Measurements from ENCODE around the gene TSHZ2. TPM values are rescaled to one million over a fixed set of nuclear protein-coding genes. Genes with fewer than 3 reads are reported as not detected.
"Not testable (repeated sequence)": the region's sequence is repeated elsewhere in the genome, so short reads cannot be mapped to it uniquely, and the experiment has no call there.

Gene TSHZ2
- total and polyA plus RNA-seq, 9 donors = 7.3 to 23.1 (median 12.5) TPM

GRCh38 chr20:53023732-53024520 is 51.8 kb downstream of the TSHZ2 start:
- WGBS (ENCODE audit: insufficient coverage) = 37% methylated on average over 3 of the region's 5 CpGs
- H3K27ac ChIP-seq (ENCODE audit: low read length) = peak overlapping the region; percentile 42
- H3K36me3 ChIP-seq (ENCODE audit: control insufficient read depth, insufficient read depth, low read length) = no peaks in the 10 kb centered on the region
- no peaks in the 10 kb centered on the region for H3K9me3 ChIP-seq (replicated peaks; ENCODE audit: control insufficient read depth, low read depth, low read length)
- H3K27me3 ChIP-seq (ENCODE audit: control insufficient read depth, insufficient read depth, low read length) = no peaks in the 10 kb centered on the region
- DNase-seq = peak; percentile 75
- H3K4me3 ChIP-seq (ENCODE audit: low read length) = no peak overlapping the region
- H3K4me1 ChIP-seq (ENCODE audit: control insufficient read depth, insufficient read depth, low read length) = peaks cover 5% of the 10 kb centered on the region

GRCh38 chr20:53024653-53025052 is 52.5 kb downstream of the TSHZ2 start:
- not testable (repeated sequence) for H3K4me1 ChIP-seq (ENCODE audit: control insufficient read depth, insufficient read depth, low read length); H3K36me3 ChIP-seq (ENCODE audit: control insufficient read depth, insufficient read depth, low read length); H3K9me3 ChIP-seq (replicated peaks; ENCODE audit: control insufficient read depth, low read depth, low read length); DNase-seq; H3K27ac ChIP-seq (ENCODE audit: low read length); H3K27me3 ChIP-seq (ENCODE audit: control insufficient read depth, insufficient read depth, low read length); H3K4me3 ChIP-seq (ENCODE audit: low read length)
- WGBS (ENCODE audit: insufficient coverage) = no CpG with 5 or more reads among the region's 5 CpGs

GRCh38 chr20:53027089-53027488 is 54.9 kb downstream of the TSHZ2 start:
- Histone ChIP-seq H3K27ac (ENCODE audit: low read length) (no peak overlapping the region), H3K9me3 (replicated peaks; ENCODE audit: control insufficient read depth, low read depth, low read length) (no peaks in the 10 kb centered on the region), H3K36me3 (ENCODE audit: control insufficient read depth, insufficient read depth, low read length) (no peaks in the 10 kb centered on the region), H3K4me1 (ENCODE audit: control insufficient read depth, insufficient read depth, low read length) (peaks cover 5% of the 10 kb centered on the region), H3K27me3 (ENCODE audit: control insufficient read depth, insufficient read depth, low read length) (no peaks in the 10 kb centered on the region), H3K4me3 (ENCODE audit: low read length) (no peak overlapping the region)
- DNase-seq = no peak

- no peak for DNase-seq
- 100% methylated on average over 4 of the region's 6 CpGs for WGBS (ENCODE audit: insufficient coverage)
- Histone ChIP-seq H3K27ac (ENCODE audit: low read length) (no peak overlapping the region), H3K9me3 (replicated peaks; ENCODE audit: control insufficient read depth, low read depth, low read length) (no peaks in the 10 kb centered on the region), H3K27me3 (ENCODE audit: control insufficient read depth, insufficient read depth, low read length) (no peaks in the 10 kb centered on the region), H3K36me3 (ENCODE audit: control insufficient read depth, insufficient read depth, low read length) (no peaks in the 10 kb centered on the region), H3K4me1 (ENCODE audit: control insufficient read depth, insufficient read depth, low read length) (peaks cover 5% of the 10 kb centered on the region), H3K4me3 (ENCODE audit: low read length) (no peak overlapping the region)
These were observed 56.3 kb downstream of the TSHZ2 start for GRCh38 chr20:53028337-53029007.

- no peak overlapping the region for H3K27ac ChIP-seq (ENCODE audit: low read length)
- WGBS (ENCODE audit: insufficient coverage) = no CpG with 5 or more reads among the region's 3 CpGs
- H3K4me3 ChIP-seq (ENCODE audit: low read length) = no peak overlapping the region
- peaks cover 5% of the 10 kb centered on the region for H3K4me1 ChIP-seq (ENCODE audit: control insufficient read depth, insufficient read depth, low read length)
- DNase-seq = no peak
- H3K36me3 ChIP-seq (ENCODE audit: control insufficient read depth, insufficient read depth, low read length) = no peaks in the 10 kb centered on the region
- no peaks in the 10 kb centered on the region for H3K9me3 ChIP-seq (replicated peaks; ENCODE audit: control insufficient read depth, low read depth, low read length)
- no peaks in the 10 kb centered on the region for H3K27me3 ChIP-seq (ENCODE audit: control insufficient read depth, insufficient read depth, low read length)
These were observed 57.9 kb downstream of the TSHZ2 start for GRCh38 chr20:53030061-53030460.

- 34% methylated on average over 11 of the region's 11 CpGs for WGBS (ENCODE audit: insufficient coverage)
- H3K27ac ChIP-seq (ENCODE audit: low read length) = peak overlapping the region; percentile 57
- DNase-seq = peak; percentile 84
These were observed 59.9 kb downstream of the TSHZ2 start for GRCh38 chr20:53032046-53032445.

GRCh38 chr20:53032478-53032932 is 60.3 kb downstream of the TSHZ2 start:
- WGBS (ENCODE audit: insufficient coverage) = 20% methylated on average over 1 of the region's 5 CpGs

More at GRCh38 chr20:53032046-53032445, 59.9 kb downstream of the TSHZ2 start:
- Histone ChIP-seq H3K9me3 (replicated peaks; ENCODE audit: control insufficient read depth, low read depth, low read length) (no peaks in the 10 kb centered on the region), H3K27me3 (ENCODE audit: control insufficient read depth, insufficient read depth, low read length) (no peaks in the 10 kb centered on the region), H3K4me3 (ENCODE audit: low read length) (no peak overlapping the region), H3K4me1 (ENCODE audit: control insufficient read depth, insufficient read depth, low read length) (no peaks in the 10 kb centered on the region), H3K36me3 (ENCODE audit: control insufficient read depth, insufficient read depth, low read length) (no peaks in the 10 kb centered on the region)

GRCh38 chr20:53033176-53033575 is 61.0 kb downstream of the TSHZ2 start:
- no peaks in the 10 kb centered on the region for H3K9me3 ChIP-seq (replicated peaks; ENCODE audit: control insufficient read depth, low read depth, low read length)
- H3K4me1 ChIP-seq (ENCODE audit: control insufficient read depth, insufficient read depth, low read length) = no peaks in the 10 kb centered on the region
- no peaks in the 10 kb centered on the region for H3K27me3 ChIP-seq (ENCODE audit: control insufficient read depth, insufficient read depth, low read length)
- WGBS (ENCODE audit: insufficient coverage) = 100% methylated on average over 2 of the region's 6 CpGs
- no peaks in the 10 kb centered on the region for H3K36me3 ChIP-seq (ENCODE audit: control insufficient read depth, insufficient read depth, low read length)
- DNase-seq = no peak
- no peak overlapping the region for H3K27ac ChIP-seq (ENCODE audit: low read length)
- no peak overlapping the region for H3K4me3 ChIP-seq (ENCODE audit: low read length)

More at GRCh38 chr20:53032478-53032932, 60.3 kb downstream of the TSHZ2 start:
- DNase-seq = peak; percentile 91
- H3K27me3 ChIP-seq (ENCODE audit: control insufficient read depth, insufficient read depth, low read length) = no peaks in the 10 kb centered on the region
- no peaks in the 10 kb centered on the region for H3K36me3 ChIP-seq (ENCODE audit: control insufficient read depth, insufficient read depth, low read length)
- peak overlapping the region; percentile 57 for H3K27ac ChIP-seq (ENCODE audit: low read length)
- no peaks in the 10 kb centered on the region for H3K4me1 ChIP-seq (ENCODE audit: control insufficient read depth, insufficient read depth, low read length)
- no peak overlapping the region for H3K4me3 ChIP-seq (ENCODE audit: low read length)
- H3K9me3 ChIP-seq (replicated peaks; ENCODE audit: control insufficient read depth, low read depth, low read length) = no peaks in the 10 kb centered on the region

GRCh38 chr20:53034899-53035298 is 62.7 kb downstream of the TSHZ2 start:
- DNase-seq = no peak
- Histone ChIP-seq H3K27me3 (ENCODE audit: control insufficient read depth, insufficient read depth, low read length) (no peaks in the 10 kb centered on the region), H3K9me3 (replicated peaks; ENCODE audit: control insufficient read depth, low read depth, low read length) (no peaks in the 10 kb centered on the region), H3K4me3 (ENCODE audit: low read length) (no peak overlapping the region), H3K4me1 (ENCODE audit: control insufficient read depth, insufficient read depth, low read length) (no peaks in the 10 kb centered on the region), H3K36me3 (ENCODE audit: control insufficient read depth, insufficient read depth, low read length) (no peaks in the 10 kb centered on the region), H3K27ac (ENCODE audit: low read length) (no peak overlapping the region)
- WGBS (ENCODE audit: insufficient coverage) = 33% methylated on average over 1 of the region's 3 CpGs

GRCh38 chr20:53036992-53037391 is 64.8 kb downstream of the TSHZ2 start:
- Histone ChIP-seq H3K27me3 (ENCODE audit: control insufficient read depth, insufficient read depth, low read length) (no peaks in the 10 kb centered on the region), H3K4me3 (ENCODE audit: low read length) (no peak overlapping the region), H3K4me1 (ENCODE audit: control insufficient read depth, insufficient read depth, low read length) (peaks cover 17% of the 10 kb centered on the region), H3K9me3 (replicated peaks; ENCODE audit: control insufficient read depth, low read depth, low read length) (no peaks in the 10 kb centered on the region), H3K36me3 (ENCODE audit: control insufficient read depth, insufficient read depth, low read length) (no peaks in the 10 kb centered on the region), H3K27ac (ENCODE audit: low read length) (no peak overlapping the region)
- 37% methylated on average over 7 of the region's 8 CpGs for WGBS (ENCODE audit: insufficient coverage)
- no peak for DNase-seq
